RCC 7860 (cell line): ENCODE results near the gene ANAPC2.
"Not testable (repeated sequence)": the region's sequence is repeated elsewhere in the genome, so short reads cannot be mapped to it uniquely, and the experiment has no call there.

Source experiments
- DNase-seq: peaks from one replicate; pipeline ENCODE4 v3.0.0-alpha.2; 2015; ENCODE audit warnings: low spot score
- FAIRE-seq: peaks from 2 replicates; lab custom pipeline; 2012; peaks lifted over from hg19 to GRCh38; lab: Jason Lieb, UNC

Gene ANAPC2

DNA sequence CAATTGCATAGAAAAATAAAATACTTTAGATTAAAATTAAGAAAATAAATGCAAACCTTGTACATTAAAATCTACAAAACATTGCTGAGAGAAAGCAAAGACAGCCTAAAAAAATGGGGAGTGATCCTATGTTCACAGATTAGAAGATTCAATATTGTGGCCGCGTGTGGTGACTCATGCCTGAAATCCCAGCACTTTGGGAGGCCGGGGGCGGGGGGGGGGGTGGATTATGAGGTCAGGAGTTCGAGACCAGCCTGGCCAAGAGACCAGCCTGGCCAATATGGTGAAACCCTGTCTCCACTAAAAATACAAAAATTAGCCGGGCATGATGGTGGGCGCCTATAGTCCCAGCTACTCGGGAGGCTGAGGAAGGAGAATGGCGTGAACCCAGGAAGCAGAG lies 53.2 kb downstream of the ANAPC2 start:
- not testable (repeated sequence) for FAIRE-seq, DNase-seq

DNA sequence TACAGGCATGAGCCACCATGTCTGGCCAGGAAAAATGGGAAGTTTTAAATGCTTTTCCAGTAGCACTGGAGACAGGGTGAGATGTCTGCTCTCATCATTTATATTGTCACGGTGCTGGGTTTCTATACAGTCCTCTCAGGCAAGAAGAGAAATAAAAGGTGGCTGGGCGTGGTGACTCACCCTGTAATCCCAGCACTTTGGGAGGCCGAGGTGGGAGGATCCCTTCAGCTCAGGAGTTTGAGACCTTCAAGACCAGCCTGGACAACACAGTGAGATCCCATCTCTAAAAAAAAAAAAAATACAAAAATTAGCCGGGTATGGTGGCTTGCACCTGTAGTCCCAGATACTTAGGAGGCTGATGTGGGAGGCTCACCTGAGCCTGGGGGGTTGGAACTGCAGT lies 54.2 kb downstream of the ANAPC2 start:
- DNase-seq (peak; percentile 34), FAIRE-seq (no peak)

DNA sequence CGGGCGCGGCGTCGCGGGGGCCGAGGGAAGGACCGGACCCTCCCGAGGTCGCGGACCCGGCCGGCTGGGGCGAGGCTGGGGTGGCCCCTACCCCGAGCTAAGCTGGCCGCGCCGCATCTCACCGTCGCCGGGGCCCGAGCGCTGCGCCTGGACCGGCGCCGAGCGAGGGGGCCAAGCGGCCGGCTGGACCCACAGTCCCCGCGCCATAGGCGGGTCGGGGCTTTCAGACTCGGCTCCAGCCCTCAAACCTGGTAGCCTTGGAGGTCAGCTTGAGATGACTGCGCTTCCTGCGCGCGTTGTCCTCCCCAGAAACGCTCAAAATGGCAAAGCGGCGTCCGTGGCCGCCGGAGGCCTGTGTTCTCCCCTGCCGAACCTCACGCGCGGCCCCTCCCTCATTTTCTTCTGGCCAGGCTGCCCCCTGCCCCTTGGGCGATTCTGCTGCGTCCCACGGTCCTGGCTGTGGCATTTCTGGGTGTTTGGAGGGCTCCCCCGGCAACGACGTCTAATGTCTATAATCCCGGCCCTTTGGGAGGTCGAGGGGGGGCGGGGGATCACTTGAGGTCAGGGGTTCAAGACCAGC lies 58.1 kb downstream of the ANAPC2 start:
- no peak for FAIRE-seq
- DNase-seq = no peak

DNA sequence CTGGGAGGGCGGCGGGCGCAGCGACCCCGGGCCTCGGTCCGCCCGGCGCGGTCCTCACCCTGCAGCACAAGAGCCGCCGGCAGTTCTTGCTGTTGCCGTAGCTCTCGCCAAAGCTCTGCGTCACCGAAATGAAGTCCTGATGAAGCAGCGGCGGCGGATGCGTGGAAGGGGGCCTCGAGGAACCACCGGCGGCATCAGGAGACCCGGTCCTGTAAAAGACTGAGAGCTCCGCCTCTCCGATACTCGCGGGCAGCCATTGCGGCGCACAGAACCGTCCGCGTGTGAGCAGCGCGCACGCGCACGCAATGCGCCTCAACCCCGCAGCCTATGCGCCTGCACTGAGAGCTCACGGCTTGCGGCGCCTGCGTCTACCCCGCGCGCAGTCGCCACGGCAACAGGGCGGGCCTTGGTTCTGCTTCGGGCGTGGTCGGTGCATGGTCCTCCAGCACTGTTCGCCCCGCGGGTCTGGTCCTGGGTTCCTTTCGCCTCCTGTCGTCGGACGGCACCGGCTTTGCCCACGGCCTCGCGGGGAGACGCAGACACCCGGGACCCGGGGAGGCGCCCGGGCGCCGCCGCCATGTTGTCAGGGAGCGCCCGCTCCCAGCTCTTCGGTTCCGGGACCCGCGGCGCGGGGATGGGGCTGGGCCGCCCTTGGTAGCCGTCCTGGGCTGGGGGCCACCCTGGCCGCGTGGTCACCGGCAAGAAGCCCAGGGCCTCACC lies 58.7 kb downstream of the ANAPC2 start:
- no peak for FAIRE-seq
- peak; percentile 87 for DNase-seq

DNA sequence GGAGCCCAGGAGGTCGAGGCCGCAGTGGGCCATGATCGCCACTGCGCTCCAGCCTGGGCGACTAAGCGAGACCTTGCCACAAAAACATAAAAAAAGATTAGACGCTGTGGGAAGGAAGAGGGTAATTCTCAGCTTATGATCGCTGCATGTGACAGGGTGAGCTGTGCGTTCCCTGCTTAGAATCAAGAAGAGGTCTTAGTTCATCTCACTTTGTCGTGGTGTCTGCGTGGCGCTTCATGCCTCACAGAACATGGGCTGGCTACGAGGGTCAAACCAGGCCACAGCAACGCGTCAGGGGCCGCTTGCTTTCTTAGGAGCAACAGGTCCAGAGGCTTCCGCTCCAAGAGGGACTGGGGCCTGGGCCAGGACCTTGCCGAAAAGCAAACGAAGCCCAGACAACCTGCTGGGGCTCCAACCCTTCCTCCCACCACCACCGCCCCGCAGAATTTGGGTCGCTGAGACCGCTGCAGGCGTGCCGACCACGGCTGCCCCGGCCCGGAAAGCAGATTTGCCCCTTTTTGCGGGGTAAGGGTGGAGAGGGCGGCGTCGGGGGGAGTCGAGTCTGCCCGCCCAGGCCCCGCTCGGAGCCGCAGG lies 59.4 kb downstream of the ANAPC2 start:
- FAIRE-seq (no peak), DNase-seq (peak; percentile 37)

DNA sequence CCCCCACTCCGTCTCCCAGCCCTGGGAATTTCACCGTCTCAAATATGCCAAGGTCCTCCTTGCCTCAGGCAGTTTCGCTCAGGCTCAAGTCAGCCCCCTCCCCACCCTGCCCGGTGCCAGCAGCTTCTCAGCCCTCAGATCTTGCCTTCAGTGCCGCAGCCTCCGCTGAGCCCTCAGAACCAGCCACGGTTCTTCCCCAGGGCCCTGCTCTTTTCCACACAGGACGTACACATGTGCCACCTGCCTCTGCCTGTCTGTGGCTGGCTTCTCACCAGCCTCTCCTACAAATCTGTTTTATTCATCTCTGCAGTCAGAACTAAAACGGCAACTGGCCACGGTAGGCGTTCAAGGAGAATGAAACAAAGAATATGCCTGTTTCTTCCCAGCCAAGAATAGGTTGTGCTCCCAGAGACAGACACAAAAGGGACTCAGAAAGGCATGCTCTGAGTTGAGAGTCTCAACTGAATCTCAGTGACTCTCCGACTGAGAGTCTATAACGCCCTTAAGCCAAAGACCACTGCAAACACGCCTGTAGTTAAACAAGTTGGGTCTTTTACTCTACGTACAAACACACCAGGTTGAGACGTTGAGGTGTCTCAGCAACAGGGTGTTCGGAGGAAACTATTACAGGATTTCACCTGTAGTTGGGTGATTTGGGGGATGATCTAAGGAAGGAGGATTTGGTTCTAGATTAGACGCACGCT lies 60.0 kb downstream of the ANAPC2 start:
- FAIRE-seq = no peak

DNA sequence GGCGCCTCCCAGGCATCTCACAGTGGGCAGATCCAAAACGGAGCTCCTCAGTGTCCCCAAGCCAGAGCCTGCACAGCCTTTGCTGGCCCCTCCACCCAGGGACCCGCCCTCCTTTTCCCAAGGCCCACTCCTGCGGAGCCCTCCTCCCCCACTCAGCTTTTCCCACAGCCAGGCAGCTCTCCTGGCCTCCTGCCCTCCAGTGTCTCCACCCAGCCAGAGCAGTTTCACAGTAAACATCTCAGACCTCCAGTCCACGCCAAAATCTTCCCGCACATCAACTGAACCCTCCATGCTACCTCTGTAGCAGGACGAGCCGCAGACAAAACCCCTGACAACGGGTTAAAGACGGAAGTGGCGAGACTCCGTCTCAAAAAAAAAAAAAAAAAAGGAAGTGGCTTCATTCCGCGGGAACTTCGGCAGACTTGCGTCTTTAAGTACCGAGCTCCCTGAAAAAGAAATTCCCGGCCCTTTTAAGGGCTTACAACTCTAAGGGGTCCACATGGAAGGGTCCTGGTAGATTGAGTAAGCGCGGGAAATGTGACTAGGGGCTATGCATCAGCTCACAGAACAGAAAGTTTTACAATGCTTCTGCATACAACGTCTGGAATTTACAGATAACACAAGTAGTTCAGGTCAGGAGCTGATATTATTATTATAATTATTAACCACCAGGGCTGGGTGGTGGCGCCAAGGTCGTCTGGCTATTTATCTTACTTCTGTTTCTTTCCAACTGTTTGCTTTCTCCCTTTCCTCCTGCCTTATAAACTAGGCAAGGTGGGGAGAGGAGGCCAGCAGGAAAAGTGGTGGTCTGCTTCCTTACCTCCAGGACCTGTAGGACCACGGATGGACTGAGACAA lies 60.8 kb downstream of the ANAPC2 start:
- DNase-seq (no peak), FAIRE-seq (no peak)

More for the DNA sequence above, 60.0 kb downstream of the ANAPC2 start:
- no peak for DNase-seq

DNA sequence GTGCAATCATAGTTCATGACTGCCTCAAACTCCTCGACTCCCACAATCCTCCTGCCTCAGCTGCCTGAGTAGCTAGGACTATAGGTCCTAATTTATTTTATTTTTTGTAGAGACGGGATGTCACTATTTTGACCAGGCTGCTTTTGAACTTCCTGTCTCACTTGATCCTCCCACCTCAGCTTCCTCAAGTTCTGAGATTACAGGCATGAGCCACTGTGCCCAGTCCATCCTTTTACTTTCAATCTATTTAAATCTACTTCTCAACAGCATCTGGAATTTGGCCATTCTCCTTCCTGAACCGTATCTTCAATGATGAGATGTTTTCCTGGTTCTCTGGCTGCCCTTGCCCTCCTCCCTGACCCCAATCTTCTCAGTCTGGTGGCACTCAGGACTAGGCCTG lies 61.6 kb downstream of the ANAPC2 start:
- FAIRE-seq (no peak), DNase-seq (no peak)
